Tibial nerve (tissue), 4 donors: Measurements from ENCODE around the gene HSH2D.

Experiments used
- CTCF ChIP-seq, 5 experiments: fragments of 200-600 bp in 3 of 5; fragments of 450-650 bp in 2 of 5; sonication (generic) in 3 of 5; IDR thresholded peaks; one replicate each; pipeline ENCODE4 v1.5.1; 2016 to 2019; ENCODE audit warnings: antibody characterized with exemption in 5 of 5, mild to moderate bottlenecking in 3 of 5, moderate library complexity in 2 of 5
- EP300 ChIP-seq, 2 donors: sonication (generic); formaldehyde crosslinking; IDR thresholded peaks; one replicate each; pipeline ENCODE4 v1.6.1; 2017; ENCODE audit warnings: antibody characterized with exemption in 2 of 2, mild to moderate bottlenecking in 1 of 2
- POLR2A ChIP-seq, 2 donors: fragments of 450-650 bp; IDR thresholded peaks; one replicate each; pipeline ENCODE4 v1.6.1; 2017; ENCODE audit warnings: antibody characterized with exemption in 2 of 2, mild to moderate bottlenecking in 2 of 2, moderate library complexity in 2 of 2

- no peak for TF ChIP-seq CTCF (IDR thresholded peaks at IDR 0.05)
- TF ChIP-seq EP300 (IDR thresholded peaks at IDR 0.05) = no peak
- no peak for TF ChIP-seq POLR2A (IDR thresholded peaks at IDR 0.05)
Measured at GRCh38 chr19:16164222-16164890, 20.9 kb downstream of the HSH2D start.
